B cell (primary cell): ENCODE results near the gene MPZL1. TPM values are rescaled to one million over a fixed set of nuclear protein-coding genes. Genes with fewer than 3 reads are reported as not detected.

Source experiments
- ATAC-seq: fragments of 200-7000 bp; cut with Tn5 transposase; one replicate; pipeline ENCODE4 v1.10.0; 2021; ENCODE audit warnings: low read depth, mild to moderate bottlenecking, moderate number of reproducible peaks, moderate library complexity
- CTCF ChIA-PET: fragments of 350-600 bp; sonication (Branson Sonifier 250); formaldehyde crosslinking; loops from one replicate; lab custom pipeline; 2021; ENCODE audit warnings: antibody characterized with exemption, inconsistent platforms; lab: Charles Lee
- POLR2A ChIA-PET: fragments of 350-600 bp; sonication (Branson Sonifier 250); formaldehyde crosslinking; loops from one replicate; lab custom pipeline; 2021; ENCODE audit warnings: antibody characterized with exemption; lab: Charles Lee
- DNase-seq: peaks from one replicate; pipeline ENCODE4 v3.0.0; 2013
- H2AFZ ChIP-seq: 2 replicates; pipeline ENCODE4 v1.6.1; 2012; ENCODE audit warnings: mild to moderate bottlenecking, low read depth, low read length; ENCODE audit not compliant: insufficient read depth, poor library complexity, severe bottlenecking
- H3K27ac ChIP-seq, 2 donors: 1 replicate in 1 of 2; 2 replicates in 1 of 2; pipeline ENCODE4 v1.5.1; 2012 to 2013; ENCODE audit warnings: low read length in 2 of 2, mild to moderate bottlenecking in 2 of 2, moderate library complexity in 1 of 2
- H3K27me3 ChIP-seq, 4 experiments: fragments of 200-600 bp in 1 of 4; sonication (generic) in 1 of 4; replicated peaks in 1 of 4; 1 replicate in 2 of 4; 2 replicates in 2 of 4; pipeline versions ENCODE4 v1.6.1 to v1.7.0; 2013 to 2016; ENCODE audit warnings: low read length in 3 of 4, mild to moderate bottlenecking in 2 of 4, mixed read lengths in 1 of 4, moderate library complexity in 1 of 4; ENCODE audit not compliant: insufficient read depth in 4 of 4, control insufficient read depth in 3 of 4; ENCODE audit errors: control extremely low read depth in 1 of 4
- H3K36me3 ChIP-seq, 2 experiments: replicated peaks in 1 of 2; 1 replicate in 1 of 2; 2 replicates in 1 of 2; pipeline versions ENCODE4 v1.6.1 to v1.7.1; 2013; ENCODE audit warnings: low read length in 1 of 2; ENCODE audit not compliant: insufficient read depth in 2 of 2, control insufficient read depth in 1 of 2; ENCODE audit errors: control extremely low read depth in 1 of 2, extremely low read depth in 1 of 2
- H3K4me1 ChIP-seq, 2 donors: fragments of 200-600 bp in 1 of 2; sonication (generic) in 1 of 2; 1 replicate in 1 of 2; 2 replicates in 1 of 2; pipeline versions ENCODE4 v1.5.1 to v1.6.1; 2013 to 2017; ENCODE audit warnings: low read length in 2 of 2; ENCODE audit not compliant: control insufficient read depth in 2 of 2, insufficient read depth in 2 of 2
- H3K4me2 ChIP-seq: replicated peaks from 2 replicates; pipeline ENCODE3; 2012; ENCODE audit warnings: mild to moderate bottlenecking, low read depth, low read length; ENCODE audit not compliant: poor library complexity, severe bottlenecking
- H3K4me3 ChIP-seq, 5 experiments: fragments of 200-600 bp in 1 of 5; sonication (generic) in 1 of 5; 1 replicate in 3 of 5; 2 replicates in 2 of 5; pipeline versions ENCODE4 v1.5.1 to v1.7.0; 2011 to 2016; ENCODE audit warnings: low read length in 4 of 5, mild to moderate bottlenecking in 4 of 5, low read depth in 2 of 5, control low read depth in 1 of 5, moderate library complexity in 1 of 5; ENCODE audit not compliant: insufficient read depth in 1 of 5; ENCODE audit errors: control extremely low read depth in 1 of 5, extremely low read depth in 1 of 5
- H3K79me2 ChIP-seq: fragments of 200-600 bp; sonication (generic); one replicate; pipeline ENCODE4 v1.6.0; 2016; ENCODE audit warnings: low read length; ENCODE audit not compliant: control insufficient read depth, insufficient read depth
- H3K9ac ChIP-seq: fragments of 200-600 bp; sonication (generic); 2 replicates; pipeline ENCODE4 v1.6.1; 2017; ENCODE audit warnings: mild to moderate bottlenecking, low read length, moderate library complexity
- H3K9me3 ChIP-seq, 3 donors: one replicate each; pipeline versions ENCODE4 v1.6.1 to v1.7.1; 2013; ENCODE audit warnings: low read length in 2 of 3; ENCODE audit not compliant: control insufficient read depth in 2 of 3, insufficient read depth in 1 of 3; ENCODE audit errors: control extremely low read depth in 1 of 3
- H4K20me1 ChIP-seq: 2 replicates; pipeline ENCODE4 v1.6.0; 2012; ENCODE audit warnings: mild to moderate bottlenecking, low read length; ENCODE audit not compliant: insufficient read depth, control insufficient read depth, poor library complexity, severe bottlenecking
- H3K27ac Mint-ChIP-seq: one replicate; pipeline ENCODE4 v1.8.0; 2021; ENCODE audit warnings: mixed read lengths
- H3K27me3 Mint-ChIP-seq: one replicate; pipeline ENCODE4 v1.8.0; 2021; ENCODE audit warnings: mixed read lengths
- H3K4me1 Mint-ChIP-seq: one replicate; pipeline ENCODE4 v1.8.0; 2021; ENCODE audit warnings: mixed read lengths
- H3K4me3 Mint-ChIP-seq: one replicate; pipeline ENCODE4 v1.8.0; 2021; ENCODE audit warnings: mixed read lengths
- H3K9me3 Mint-ChIP-seq: one replicate; pipeline ENCODE4 v1.8.0; 2022; ENCODE audit warnings: mixed read lengths; ENCODE audit not compliant: insufficient read depth
- EZH2 ChIP-seq: IDR thresholded peaks from 2 replicates; pipeline ENCODE4 v1.6.1; 2012; ENCODE audit warnings: borderline replicate concordance, low read depth, mild to moderate bottlenecking, moderate library complexity, low read length; ENCODE audit not compliant: insufficient read depth, poor library complexity, severe bottlenecking
- WGBS: methylation state at CpG from one replicate; pipeline ENCODE4 v1.1.5; 2013; ENCODE audit warnings: missing lambda C conversion rate; ENCODE audit not compliant: insufficient coverage; 5-methylcytosine and 5-hydroxymethylcytosine counted together
- intact Hi-C: fragments of 100-400 bp; cut with micrococcal nuclease; formaldehyde crosslinking; loops from one replicate; pipeline ENCODE4 v1.10.0; 2022
- polyA plus RNA-seq: library from polyadenylated mRNA; depleted of rRNA; stranded (reverse); fragments of >200 nt; gene quantifications from 2 replicates; pipeline ENCODE4 v1.2.3, GENCODE V29; 2012
- total RNA-seq, 2 donors: library from RNA; stranded (reverse); fragments of 120-200 nt in 1 of 2; gene quantifications; 1 replicate in 1 of 2; 2 replicates in 1 of 2; pipeline versions ENCODE4 v1.2.3 to v1.2.4, GENCODE V29; 2013 to 2022
- TF ChIP-seq, protein P1 (sequence below): fragments of 200-600 bp; IDR thresholded peaks from one replicate; pipeline ENCODE4 v1.8.0; 2022; ENCODE audit warnings: antibody characterized with exemption, mild to moderate bottlenecking

MPZL1 gene
- total and polyA plus RNA-seq, 2 donors (not counting 1 experiment from before 2014, with no cell fraction given) = 15.4 to 27.7 TPM

DNA sequence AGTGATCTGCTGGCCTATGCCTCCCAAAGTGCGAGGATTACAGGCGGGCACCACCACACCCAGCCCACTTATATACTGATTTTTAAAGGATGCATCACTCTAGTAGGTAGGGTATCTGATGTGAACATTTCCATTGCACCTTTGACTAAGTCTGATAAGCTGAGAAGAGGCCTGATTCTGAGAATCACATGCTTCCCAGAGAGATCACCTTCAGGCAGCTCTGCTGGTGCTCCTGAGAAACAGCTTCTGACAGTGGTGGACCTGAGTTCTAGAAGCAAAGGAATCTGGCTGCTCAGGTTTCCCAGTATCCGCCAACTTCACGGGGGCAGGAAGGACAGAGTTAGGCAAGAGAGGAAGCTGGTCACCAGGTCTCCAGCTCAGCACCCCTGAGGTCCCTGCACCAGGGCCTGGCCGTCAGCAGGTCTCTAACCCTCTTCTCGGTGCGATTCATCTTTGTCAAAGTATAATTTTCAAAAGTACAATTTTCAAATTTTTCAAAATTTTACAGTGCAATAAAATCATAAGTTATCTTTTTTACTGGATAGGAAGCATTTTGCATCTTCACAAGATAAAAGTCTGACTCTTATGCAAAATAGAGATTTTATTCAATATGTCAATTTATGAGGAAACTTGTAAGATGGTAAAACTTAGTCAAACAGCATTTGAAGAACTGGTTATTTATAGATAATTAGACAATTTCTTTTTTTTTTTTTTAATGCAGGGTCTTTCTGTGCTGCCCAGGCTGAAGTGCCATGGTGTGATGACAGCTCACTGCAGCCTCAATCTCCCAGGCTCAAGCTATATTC, 25.8 kb upstream of the MPZL1 start:
- no peak overlapping the region for H3K4me3 Mint-ChIP-seq

GRCh38 chr1:167697667-167698141, 24.1 kb upstream of the MPZL1 start:
- no peaks in the 10 kb centered on the region for H3K27me3 Mint-ChIP-seq
- WGBS = 78% methylated on average over 11 of the region's 14 CpGs
- peaks cover 18% of the 10 kb centered on the region for H3K4me1 Mint-ChIP-seq
- no peaks in the 10 kb centered on the region for H3K27me3 ChIP-seq
- H3K27ac Mint-ChIP-seq = peak overlapping the region; percentile 20
- ATAC-seq (peak; percentile 15), DNase-seq (no peak)
- peaks cover 16 to 90% of the 10 kb centered on the region in 2 experiments for H3K36me3 ChIP-seq
- intact Hi-C loops = no loop called here
- no peak overlapping the region for H3K9ac ChIP-seq
- H3K9me3 Mint-ChIP-seq = no peaks in the 10 kb centered on the region
- peaks cover 92% of the 10 kb centered on the region for H4K20me1 ChIP-seq
- no peak overlapping the region for H2AFZ ChIP-seq
- POLR2A ChIA-PET = interaction anchor here (1.6 kb wide), 1 partner anchor 19 kb away, joined by 4 read pairs; no protein-coding TSS in a partner anchor
- H3K4me3 Mint-ChIP-seq = no peak overlapping the region
- no peak overlapping the region for H3K4me2 ChIP-seq
- CTCF ChIA-PET = interaction anchor here (1.4 to 2.7 kb wide), 3 partner anchors 10 to 97 kb away, joined by 3 to 13 read pairs (median 12); no protein-coding TSS in a partner anchor
- no peak for TF ChIP-seq EZH2
- TF ChIP-seq, protein P1, sequence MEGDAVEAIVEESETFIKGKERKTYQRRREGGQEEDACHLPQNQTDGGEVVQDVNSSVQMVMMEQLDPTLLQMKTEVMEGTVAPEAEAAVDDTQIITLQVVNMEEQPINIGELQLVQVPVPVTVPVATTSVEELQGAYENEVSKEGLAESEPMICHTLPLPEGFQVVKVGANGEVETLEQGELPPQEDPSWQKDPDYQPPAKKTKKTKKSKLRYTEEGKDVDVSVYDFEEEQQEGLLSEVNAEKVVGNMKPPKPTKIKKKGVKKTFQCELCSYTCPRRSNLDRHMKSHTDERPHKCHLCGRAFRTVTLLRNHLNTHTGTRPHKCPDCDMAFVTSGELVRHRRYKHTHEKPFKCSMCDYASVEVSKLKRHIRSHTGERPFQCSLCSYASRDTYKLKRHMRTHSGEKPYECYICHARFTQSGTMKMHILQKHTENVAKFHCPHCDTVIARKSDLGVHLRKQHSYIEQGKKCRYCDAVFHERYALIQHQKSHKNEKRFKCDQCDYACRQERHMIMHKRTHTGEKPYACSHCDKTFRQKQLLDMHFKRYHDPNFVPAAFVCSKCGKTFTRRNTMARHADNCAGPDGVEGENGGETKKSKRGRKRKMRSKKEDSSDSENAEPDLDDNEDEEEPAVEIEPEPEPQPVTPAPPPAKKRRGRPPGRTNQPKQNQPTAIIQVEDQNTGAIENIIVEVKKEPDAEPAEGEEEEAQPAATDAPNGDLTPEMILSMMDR = no peak
- no peaks in the 10 kb centered on the region for H3K4me1 ChIP-seq
- no peaks in the 10 kb centered on the region for H3K9me3 ChIP-seq
- no peak overlapping the region for H3K27ac ChIP-seq
- no peak overlapping the region for H3K4me3 ChIP-seq
- peaks cover 44% of the 10 kb centered on the region for H3K79me2 ChIP-seq

More for the DNA sequence above, 25.8 kb upstream of the MPZL1 start:
- DNase-seq (no peak), ATAC-seq (no peak)
- H3K27ac ChIP-seq = no peak overlapping the region
- peaks cover 56% of the 10 kb centered on the region for H3K79me2 ChIP-seq
- H3K9ac ChIP-seq = no peak overlapping the region
- no peak overlapping the region for H2AFZ ChIP-seq
- ChIA-PET POLR2A (interaction anchor here (0.7 kb wide), 1 partner anchor 66 kb away, joined by 6 read pairs; no protein-coding TSS in a partner anchor), CTCF (interaction anchor here (0.6 to 1.6 kb wide), 6 partner anchors 8 to 107 kb away, joined by 3 to 8 read pairs (median 3); no protein-coding TSS in a partner anchor)
- H3K4me2 ChIP-seq = no peak overlapping the region
- H3K9me3 ChIP-seq = no peaks in the 10 kb centered on the region
- H3K4me1 ChIP-seq = no peaks in the 10 kb centered on the region
- no peak overlapping the region for H3K4me3 ChIP-seq
- Mint-ChIP-seq H3K9me3 (no peaks in the 10 kb centered on the region), H3K4me1 (peaks cover 15% of the 10 kb centered on the region), H3K27me3 (no peaks in the 10 kb centered on the region), H3K27ac (peak overlapping the region; percentile 41)
- peaks cover 11 to 94% of the 10 kb centered on the region in 2 experiments for H3K36me3 ChIP-seq
- H3K27me3 ChIP-seq = no peaks in the 10 kb centered on the region
- intact Hi-C loops = no loop called here
- 88% methylated on average over 3 of the region's 7 CpGs for WGBS
- TF ChIP-seq EZH2 = no peak
- peaks cover 94% of the 10 kb centered on the region for H4K20me1 ChIP-seq
